Posterior vena cava (tissue), 2 donors: ENCODE results near the gene TMEM125. TPM values are rescaled to one million over a fixed set of nuclear protein-coding genes. Genes with fewer than 3 reads are reported as not detected.

Experiments
- DNase-seq: peaks from one replicate; pipeline ENCODE4 v3.0.0-alpha.2; 2020; ENCODE audit warnings: low spot score
- intact Hi-C, 2 donors: fragments of 100-400 bp; cut with DNase I; formaldehyde crosslinking; loops; one replicate each; pipeline versions ENCODE4 v1.14.1 to v1.14.2; 2022 to 2023
- total RNA-seq, 2 donors: library from RNA; stranded (reverse); fragmentation: NEBNext Ultra II Directional; extraction: Animal tissue kit (Norgen Biotek cat#: 25700); gene quantifications; one replicate each; pipeline ENCODE4 v1.2.1, GENCODE V29; 2021
- donor health status: DM: yes; HTN: yes; CAD: no.
- donor health status: DM: yes; HTN: yes; CAD: no.

TMEM125 gene
- total RNA-seq, 2 donors from 2014 or later = 0.29 TPM; not detected in 1

- DNase-seq = peak; percentile 60
Measured at GRCh38 chr1:43317817-43318471, 48.2 kb downstream of the TMEM125 start.

GRCh38 chr1:43318831-43319230 lies 49.0 kb downstream of the TMEM125 start:
- DNase-seq = peak; percentile 57
- intact Hi-C loops = no loop called here

More at GRCh38 chr1:43317817-43318471, 48.2 kb downstream of the TMEM125 start:
- intact Hi-C loops = no loop called here

- intact Hi-C loops = no loop called here
- peak; percentile 68 for DNase-seq
Measured at GRCh38 chr1:43319288-43319687, 49.5 kb downstream of the TMEM125 start.

GRCh38 chr1:43319766-43320165 lies 50.0 kb downstream of the TMEM125 start:
- intact Hi-C loops = no loop called here
- peak; percentile 45 for DNase-seq

- peak; percentile 62 for DNase-seq
- intact Hi-C loops = no loop called here
Measured at GRCh38 chr1:43321331-43321891, 51.6 kb downstream of the TMEM125 start.

GRCh38 chr1:43322506-43322905 lies 52.7 kb downstream of the TMEM125 start:
- intact Hi-C loops = no loop called here
- peak; percentile 69 for DNase-seq

Other genes with a start within 250 kb of the TMEM125 start
- gene EBNA1BP2, start 97.7 kb upstream of the TMEM125 start, total RNA-seq = 10 to 100 TPM; 27.3 to 42.4 TPM
- gene CFAP57, start 97.7 kb upstream of the TMEM125 start, total RNA-seq = under 1 TPM in 1 of 2 donors, not detected in 1; 0.09 TPM
- gene C1orf210, start 15.6 kb downstream of the TMEM125 start, total RNA-seq = not detected
- 10 to 100 TPM; 32.5 to 46.6 TPM for gene TIE1, start 31.0 kb downstream of the TMEM125 start, total RNA-seq
- under 1 TPM in 1 of 2 donors, not detected in 1; 0.90 TPM for gene MPL, start 67.8 kb downstream of the TMEM125 start, total RNA-seq
- 1 to 10 TPM in 1 of 2 donors, under 1 TPM in 1; 0.95 to 1.0 TPM for gene CDC20, start 89.0 kb downstream of the TMEM125 start, total RNA-seq
- 10 to 100 TPM; 58.2 to 64.6 TPM for gene ELOVL1, start 98.0 kb downstream of the TMEM125 start, total RNA-seq
- gene MED8, start 119.8 kb downstream of the TMEM125 start, total RNA-seq = 10 to 100 TPM; 27.0 to 30.5 TPM
- gene SZT2, start 119.9 kb downstream of the TMEM125 start, total RNA-seq = 10 to 100 TPM; 43.3 to 45.8 TPM
- 10 to 100 TPM; 27.6 to 28.8 TPM for gene HYI, start 183.9 kb downstream of the TMEM125 start, total RNA-seq